Dermis lymphatic vessel endothelial cell (primary cell): Measurements from ENCODE around the gene PDE11A. TPM values are rescaled to one million over a fixed set of nuclear protein-coding genes. Genes with fewer than 3 reads are reported as not detected.

Source experiments
- total RNA-seq: library from RNA; depleted of rRNA; stranded (reverse); fragments of >200 nt; gene quantifications from 2 replicates; pipeline ENCODE4 v1.2.1, GENCODE V29; 2014

The PDE11A gene
- 0.09 TPM in 1 of 2 replicates, not detected in the other for total RNA-seq

GRCh38 chr2:178072383-178073301, at the start of gene PDE11A:
Gene PDE11A (minus strand): TSS chr2:178072777. CDS start chr2:178072437, 340 bp downstream.

GRCh38 chr2:178112202-178113152, 39.9 kb upstream of the PDE11A start, which contains the start of gene RBM45:
Gene RBM45 (plus strand): TSS chr2:178112437. CDS start chr2:178112547, 110 bp downstream.

Other genes with a start within 250 kb of the PDE11A start
- 20.9 and 21.7 TPM in 2 replicates for gene RBM45, start 39.7 kb upstream of the PDE11A start, total RNA-seq
- 1.1 and 4.1 TPM in 2 replicates for gene OSBPL6, start 121.7 kb upstream of the PDE11A start, total RNA-seq